Measurements from ENCODE around the gene VSTM2L. TPM values are rescaled to one million over a fixed set of nuclear protein-coding genes. Genes with fewer than 3 reads are reported as not detected.

Gene VSTM2L
- total and polyA plus RNA-seq, 2 donors (not counting 1 experiment from before 2014, with no cell fraction given): 0.66 to 1.7 TPM

- Histone ChIP-seq H3K4me1 (ENCODE audit: control insufficient read depth, extremely low read depth, insufficient read depth, low read length) (no peaks in the 10 kb centered on the region), H3K4me2 (ENCODE audit: extremely low read depth, insufficient read depth, low read length) (no peak overlapping the region), H3K79me2 (ENCODE audit: control insufficient read depth, insufficient read depth, low read length) (no peaks in the 10 kb centered on the region), H3K27me3 (ENCODE audit: control insufficient read depth, insufficient read depth, low read length) (no peaks in the 10 kb centered on the region), H3K9me3 (ENCODE audit: control insufficient read depth, insufficient read depth, low read depth, low read length) (no peaks in the 10 kb centered on the region), H4K20me1 (ENCODE audit: control insufficient read depth, extremely low read depth, insufficient read depth, low read length) (no peaks in the 10 kb centered on the region), H3K36me3 (ENCODE audit: control insufficient read depth, insufficient read depth, low read length) (no peaks in the 10 kb centered on the region), H3K27ac (ENCODE audit: insufficient read depth, low read length) (no peak overlapping the region), H3K9ac (ENCODE audit: insufficient read depth, low read length) (no peak overlapping the region), H2AFZ (ENCODE audit: low read length) (no peak overlapping the region), H3K4me3 (replicated peaks in 1 of 4; ENCODE audit: control extremely low read depth in 1 of 4, insufficient read depth in 1 of 4, low read depth in 3 of 4, low read length in 4 of 4) (no peak overlapping the region)
- TF ChIP-seq EZH2 (IDR thresholded peaks at IDR 0.05; ENCODE audit: low read length, missing control alignments): no peak
- TF ChIP-seq CTCF (conservative IDR thresholded peaks at IDR 0.05 in 1 of 2, IDR thresholded peaks at IDR 0.05 in 1 of 2; ENCODE audit: low read depth in 1 of 2, low read length in 2 of 2): no peak
- no peak for DNase-seq (ENCODE audit: low read depth in 2 of 2)
Observed at GRCh38 chr20:37979021-37979985, 76.4 kb downstream of the VSTM2L start.

GRCh38 chr20:37980383-37980782 is 77.5 kb downstream of the VSTM2L start:
- H3K9me3 ChIP-seq (ENCODE audit: control insufficient read depth, insufficient read depth, low read depth, low read length): no peaks in the 10 kb centered on the region
- H3K4me1 ChIP-seq (ENCODE audit: control insufficient read depth, extremely low read depth, insufficient read depth, low read length): no peaks in the 10 kb centered on the region
- DNase-seq (ENCODE audit: low read depth in 2 of 2): no peak

More at GRCh38 chr20:37980383-37980782, 77.5 kb downstream of the VSTM2L start:
- Histone ChIP-seq H3K79me2 (ENCODE audit: control insufficient read depth, insufficient read depth, low read length) (no peaks in the 10 kb centered on the region), H3K27me3 (ENCODE audit: control insufficient read depth, insufficient read depth, low read length) (no peaks in the 10 kb centered on the region), H3K9ac (ENCODE audit: insufficient read depth, low read length) (no peak overlapping the region), H2AFZ (ENCODE audit: low read length) (no peak overlapping the region), H3K4me2 (ENCODE audit: extremely low read depth, insufficient read depth, low read length) (no peak overlapping the region), H3K27ac (ENCODE audit: insufficient read depth, low read length) (no peak overlapping the region), H3K4me3 (replicated peaks in 1 of 4; ENCODE audit: control extremely low read depth in 1 of 4, insufficient read depth in 1 of 4, low read depth in 3 of 4, low read length in 4 of 4) (no peak overlapping the region), H4K20me1 (ENCODE audit: control insufficient read depth, extremely low read depth, insufficient read depth, low read length) (no peaks in the 10 kb centered on the region), H3K36me3 (ENCODE audit: control insufficient read depth, insufficient read depth, low read length) (no peaks in the 10 kb centered on the region)
- TF ChIP-seq EZH2 (IDR thresholded peaks at IDR 0.05; ENCODE audit: low read length, missing control alignments) (no peak), CTCF (conservative IDR thresholded peaks at IDR 0.05 in 1 of 2, IDR thresholded peaks at IDR 0.05 in 1 of 2; ENCODE audit: low read depth in 1 of 2, low read length in 2 of 2) (no peak)

All from fibroblast of lung (primary cell).